Fibroblast of gingiva (primary cell): ENCODE data around the gene KCNAB3.
"Not testable (repeated sequence)": the region's sequence is repeated elsewhere in the genome, so short reads cannot be mapped to it uniquely, and the experiment has no call there.

ENCODE experiments used
- DNase-seq: peaks from one replicate; pipeline ENCODE4 v3.0.0-alpha.2; 2011; ENCODE audit warnings: low read depth

Gene KCNAB3

GRCh38 chr17:7929158-7930023 lies at the start of gene KCNAB3:
Gene KCNAB3 (minus strand): TSS chr17:7929856. CDS start chr17:7929435, 421 bp downstream.
- peak; percentile 70 for DNase-seq

- no peak for DNase-seq
Measured at GRCh38 chr17:7977805-7978204, 48.1 kb upstream of the KCNAB3 start.

GRCh38 chr17:7977039-7977438 lies 47.4 kb upstream of the KCNAB3 start:
- DNase-seq, result no peak

GRCh38 chr17:7974638-7975131 lies 45.0 kb upstream of the KCNAB3 start:
- DNase-seq, result no peak

- peak; percentile 40 for DNase-seq
Measured at GRCh38 chr17:7972131-7972785, 42.6 kb upstream of the KCNAB3 start.

- DNase-seq, result no peak
Measured at GRCh38 chr17:7971651-7972050, 42.0 kb upstream of the KCNAB3 start.

GRCh38 chr17:7969433-7969832 lies 39.8 kb upstream of the KCNAB3 start:
- DNase-seq, result peak; percentile 72

- DNase-seq, result no peak
Measured at GRCh38 chr17:7967751-7968150, 38.1 kb upstream of the KCNAB3 start.

- DNase-seq, result no peak
Measured at GRCh38 chr17:7961421-7961820, 31.8 kb upstream of the KCNAB3 start.

GRCh38 chr17:7959503-7960253 lies 30.0 kb upstream of the KCNAB3 start:
- peak; percentile 39 for DNase-seq

GRCh38 chr17:7956228-7956965 lies 26.7 kb upstream of the KCNAB3 start:
- no peak for DNase-seq

GRCh38 chr17:7955414-7956227 lies 26.0 kb upstream of the KCNAB3 start:
- no peak for DNase-seq

GRCh38 chr17:7953266-7953665 lies 23.6 kb upstream of the KCNAB3 start:
- DNase-seq, result not testable (repeated sequence)

- DNase-seq, result no peak
Measured at GRCh38 chr17:7951143-7951792, 21.6 kb upstream of the KCNAB3 start.

GRCh38 chr17:7950578-7950977 lies 20.9 kb upstream of the KCNAB3 start:
- no peak for DNase-seq

- DNase-seq, result no peak
Measured at GRCh38 chr17:7947651-7948050, 18.0 kb upstream of the KCNAB3 start.

GRCh38 chr17:7946441-7946840 lies 16.8 kb upstream of the KCNAB3 start:
- no peak for DNase-seq

- no peak for DNase-seq
Measured at GRCh38 chr17:7945651-7946050, 16.0 kb upstream of the KCNAB3 start.

GRCh38 chr17:7944326-7944725 lies 14.7 kb upstream of the KCNAB3 start:
- no peak for DNase-seq

GRCh38 chr17:7943291-7943690 lies 13.6 kb upstream of the KCNAB3 start:
- no peak for DNase-seq
